SK-N-DZ (cell line): Measurements from ENCODE around the gene PALLD.

Experiments used
- DNase-seq: peaks from one replicate; pipeline ENCODE4 v3.0.0-alpha.2; 2015; ENCODE audit warnings: low spot score

Gene PALLD

GRCh38 chr4:168731006-168731636 lies 234.3 kb downstream of the PALLD start:
- DNase-seq: no peak

DNA sequence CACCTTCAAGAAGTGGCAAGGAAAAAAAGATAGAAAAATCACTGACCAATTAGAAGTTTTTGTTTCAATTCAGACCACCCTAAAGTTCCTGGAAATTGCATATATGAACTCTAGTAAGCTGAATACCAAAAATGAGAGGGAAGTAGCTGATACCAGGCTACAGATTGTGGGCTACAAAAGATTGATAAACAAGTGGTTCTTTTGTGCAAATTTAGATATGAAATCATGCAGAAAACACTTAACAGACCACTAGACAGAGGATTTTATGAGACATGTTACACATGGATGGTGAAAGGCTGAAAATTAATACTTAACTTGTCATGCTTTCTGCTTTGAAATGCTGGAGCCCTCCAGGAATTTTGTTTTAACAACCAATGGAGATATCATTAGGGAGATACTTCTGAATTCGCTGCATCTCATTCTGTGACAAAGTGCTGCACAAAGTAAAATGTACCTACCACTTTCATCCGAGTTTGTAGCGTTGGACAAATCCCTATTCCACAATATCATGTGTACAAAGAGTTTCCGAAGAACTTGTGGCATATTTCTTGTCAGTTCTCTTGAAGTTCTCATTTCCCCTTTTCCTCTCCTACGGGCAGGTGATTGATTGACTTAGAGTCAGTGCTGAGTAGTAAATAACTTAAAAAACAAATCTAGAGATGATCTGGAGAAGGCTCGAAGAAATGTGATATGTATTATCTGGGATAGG lies 235.0 kb downstream of the PALLD start:
- no peak for DNase-seq

- no peak for DNase-seq
Observed at GRCh38 chr4:168732714-168733113, 235.9 kb downstream of the PALLD start.

DNA sequence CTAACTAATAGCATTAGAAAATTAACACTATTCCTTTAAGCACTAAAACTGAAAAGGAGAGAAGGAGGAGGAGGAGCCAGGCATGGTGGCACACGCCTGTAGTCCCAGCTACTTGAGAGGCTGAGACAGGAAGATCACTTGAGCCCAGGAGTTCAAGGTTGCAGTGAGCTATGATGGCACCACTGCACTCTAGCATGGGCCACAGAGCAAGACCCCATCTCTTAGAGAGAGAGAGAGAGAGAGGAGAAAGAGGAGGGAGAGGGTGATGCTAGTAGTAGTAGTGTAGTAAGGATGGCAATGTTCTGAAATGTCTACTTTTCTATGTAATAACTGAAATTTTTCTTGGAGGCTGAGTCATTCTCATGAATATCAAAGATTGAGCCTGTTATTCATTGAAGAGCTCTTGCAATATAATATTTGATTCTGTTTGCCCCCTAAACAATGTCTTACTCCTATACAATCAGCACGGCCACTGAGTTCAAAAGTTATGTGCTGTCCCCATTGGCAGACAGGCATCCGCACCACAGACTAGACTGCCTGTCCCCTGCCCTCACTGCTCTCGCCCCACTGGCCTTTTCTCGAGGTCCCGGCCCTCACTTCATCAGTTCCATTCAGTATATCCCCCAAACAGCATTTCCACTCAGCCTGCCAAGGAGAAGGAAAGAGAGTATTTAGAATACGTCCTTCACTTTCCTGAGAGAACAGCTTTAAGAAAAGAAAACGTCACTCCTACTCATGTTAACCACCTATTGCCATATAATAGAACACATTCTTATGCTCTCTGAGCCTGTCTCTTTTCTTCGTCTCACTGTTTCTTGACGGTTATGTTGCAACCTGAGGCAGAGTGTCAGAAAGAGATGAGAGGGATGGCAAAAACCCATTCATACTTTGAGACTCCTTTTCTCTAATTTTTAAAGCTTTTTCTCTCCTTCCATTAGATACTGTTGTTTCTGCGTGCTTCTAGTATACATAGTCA lies 238.1 kb downstream of the PALLD start:
- DNase-seq: no peak

DNA sequence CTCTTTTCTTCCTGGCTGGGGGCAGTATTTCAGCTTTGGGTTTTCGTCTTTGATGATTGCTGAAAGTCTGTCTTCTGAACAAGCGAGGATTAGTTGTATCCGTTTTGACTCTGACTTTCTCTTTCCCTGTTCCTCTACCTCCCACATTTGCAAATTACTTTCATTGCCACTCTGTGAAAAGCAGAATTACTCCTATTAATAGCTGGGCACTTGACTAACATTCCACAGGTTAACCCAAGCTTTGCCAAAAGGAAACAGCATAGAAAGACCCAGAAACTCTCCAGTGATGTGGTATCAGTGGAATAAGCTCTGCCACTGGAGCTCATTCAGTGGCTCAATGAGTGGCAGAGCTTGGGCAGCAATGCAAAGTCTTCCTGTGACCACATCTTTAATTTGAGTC lies 238.9 kb downstream of the PALLD start:
- DNase-seq: no peak

DNA sequence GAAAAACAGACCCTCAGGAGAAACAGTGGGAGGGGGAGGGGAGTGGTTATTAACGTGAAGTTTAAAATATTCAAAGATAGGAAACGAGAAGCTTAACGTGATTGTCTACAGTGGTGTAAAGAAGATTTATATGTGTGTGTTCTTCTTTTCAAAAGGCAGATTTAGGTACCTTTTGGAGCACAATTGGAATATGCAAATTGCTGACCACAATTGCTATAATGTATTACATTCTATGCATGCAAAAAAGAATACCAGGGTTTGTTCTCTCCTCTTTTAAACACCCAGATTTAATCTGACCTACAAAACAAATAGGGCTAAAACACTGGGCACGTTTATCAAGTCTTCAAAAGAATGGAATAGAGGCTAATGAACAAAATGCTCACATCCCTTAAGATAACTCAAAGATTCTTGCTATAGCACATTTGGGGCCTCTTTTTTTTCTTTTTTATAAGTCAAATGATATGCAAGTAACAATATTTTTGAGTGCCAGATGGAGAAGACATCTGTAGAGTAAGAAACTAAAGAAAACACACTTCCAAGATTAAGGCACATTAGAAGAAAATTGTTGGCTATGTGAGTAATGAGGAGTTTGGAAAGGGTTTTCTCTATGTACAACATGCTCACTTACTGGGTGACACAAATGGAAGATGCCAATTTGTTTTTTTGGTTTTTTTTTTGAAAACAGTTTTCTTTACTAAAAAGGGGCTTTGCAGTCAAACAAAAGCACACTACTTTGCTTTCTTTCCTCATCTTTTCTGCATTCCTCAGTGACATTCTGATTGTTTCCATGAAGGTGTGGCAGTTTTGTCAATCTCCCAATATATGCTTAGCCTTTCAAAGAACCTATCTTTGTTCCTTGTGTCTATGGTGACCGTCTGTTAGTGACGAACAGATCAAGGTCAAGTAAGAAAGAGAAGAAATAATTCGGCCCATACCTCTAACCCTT lies 240.3 kb downstream of the PALLD start:
- no peak for DNase-seq

- no peak for DNase-seq
Observed at GRCh38 chr4:168737806-168738172, 240.9 kb downstream of the PALLD start.

- no peak for DNase-seq
Observed at GRCh38 chr4:168739886-168740285, 243.0 kb downstream of the PALLD start.

- no peak for DNase-seq
Observed at GRCh38 chr4:168740691-168741090, 243.8 kb downstream of the PALLD start.

DNA sequence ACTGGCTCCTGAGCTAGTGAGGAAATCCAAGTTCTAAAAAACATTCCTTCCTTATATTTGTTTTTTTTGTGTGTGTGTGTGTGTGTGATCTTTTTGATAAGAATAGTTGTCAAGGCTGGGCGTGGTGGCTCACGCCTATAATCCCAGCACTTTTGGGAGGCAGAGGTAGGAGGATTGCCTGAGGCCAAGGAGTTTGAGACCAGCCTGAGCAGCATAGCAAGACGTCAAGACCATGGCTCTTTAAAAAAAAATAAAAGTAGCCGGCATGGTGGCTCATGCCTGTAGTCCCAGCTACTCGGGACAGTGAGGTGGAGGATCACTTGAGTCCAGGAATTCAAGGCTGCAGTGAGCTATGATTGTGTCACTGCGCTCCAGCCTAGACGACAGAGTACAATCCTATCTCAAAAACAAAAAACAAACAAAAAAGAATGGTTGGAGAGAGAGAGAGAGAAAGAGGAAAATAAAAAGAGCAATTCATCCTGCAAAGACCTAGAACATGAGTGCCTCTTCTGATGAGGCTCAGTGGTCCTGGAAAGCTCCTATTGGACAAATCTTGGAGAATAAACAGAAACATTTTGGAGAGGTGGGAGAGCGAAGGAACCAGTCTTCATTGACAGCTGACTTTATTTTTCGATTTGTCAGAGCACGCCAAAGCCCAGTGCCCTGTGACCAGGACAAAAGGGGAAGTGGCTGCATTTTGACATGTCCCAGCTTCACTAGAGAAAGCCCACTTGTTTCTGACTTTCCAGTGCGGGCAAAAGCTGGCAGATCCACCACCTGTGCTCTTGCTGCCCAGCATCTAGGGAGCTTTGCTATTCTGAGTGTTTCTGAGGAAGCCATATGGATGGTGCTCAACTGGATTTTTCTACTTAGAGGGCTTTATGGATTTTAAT lies 244.7 kb downstream of the PALLD start:
- no peak for DNase-seq

DNA sequence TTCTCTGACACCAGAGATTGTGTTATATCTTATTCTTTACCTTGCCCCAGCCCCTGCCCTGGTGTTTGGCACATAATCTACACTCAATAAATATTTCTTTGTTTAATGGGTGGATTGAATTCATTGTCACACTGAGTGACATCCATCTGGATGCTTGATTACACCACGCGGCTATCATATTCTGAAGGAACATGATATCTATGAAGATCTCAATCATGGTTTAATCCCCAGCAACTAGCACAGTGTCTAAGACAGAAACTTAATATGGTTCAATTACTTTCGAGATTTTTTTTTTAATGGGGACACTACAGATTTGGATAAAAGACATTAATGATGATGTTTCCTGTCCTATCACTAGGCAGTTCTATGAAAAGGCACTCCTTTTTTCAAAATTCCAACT lies 246.3 kb downstream of the PALLD start:
- DNase-seq: no peak

- DNase-seq: no peak
Observed at GRCh38 chr4:168743601-168744000, 246.7 kb downstream of the PALLD start.

GRCh38 chr4:168744021-168744420 lies 247.2 kb downstream of the PALLD start:
- DNase-seq: no peak

GRCh38 chr4:168748807-168749206 lies 252.0 kb downstream of the PALLD start:
- no peak for DNase-seq

DNA sequence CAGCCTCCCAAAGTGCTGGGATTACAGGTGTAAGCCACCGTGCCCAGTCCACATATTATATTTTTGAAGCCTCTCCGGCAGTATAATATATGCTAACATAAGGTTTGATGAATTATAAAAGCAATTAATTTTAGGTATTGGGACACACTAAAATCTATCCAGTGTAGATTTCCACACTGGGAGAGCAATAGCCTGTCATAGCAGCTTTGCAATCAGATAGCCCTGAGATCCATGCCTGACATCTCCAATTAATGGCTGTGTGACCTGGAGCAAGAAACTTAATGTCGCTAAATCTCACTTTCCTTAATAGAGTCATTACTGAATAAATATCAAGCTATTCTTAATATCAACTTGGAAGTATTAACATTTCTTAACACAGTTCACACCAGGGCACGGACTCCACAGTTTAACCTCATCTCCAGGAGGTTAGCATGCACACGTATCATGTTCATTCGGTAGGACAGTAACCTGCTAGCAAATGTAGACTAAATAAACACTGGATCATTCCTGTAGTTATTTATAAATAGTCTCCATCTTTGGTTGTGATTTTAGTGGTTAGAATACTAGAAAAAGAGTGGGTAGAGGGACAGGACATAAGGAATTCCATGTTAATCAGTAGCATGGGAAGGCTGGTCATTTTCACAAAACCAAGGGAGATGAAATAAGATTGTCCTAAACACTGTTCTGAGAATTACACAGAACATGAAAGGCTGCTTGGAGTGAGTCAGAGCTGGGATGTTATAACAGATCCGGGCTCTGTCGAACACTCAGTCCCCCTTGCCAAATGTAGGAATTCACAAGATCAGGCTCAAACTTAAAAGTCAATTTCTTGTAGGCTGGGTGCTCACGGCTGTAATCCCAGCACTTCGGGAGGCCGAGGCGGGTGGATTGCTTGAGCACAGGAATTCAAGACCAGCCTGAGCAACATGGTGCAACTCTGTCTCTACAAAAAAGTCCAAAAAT lies 254.7 kb downstream of the PALLD start:
- DNase-seq: no peak

- DNase-seq: no peak
Observed at GRCh38 chr4:168755598-168756477, 259.0 kb downstream of the PALLD start.

- no peak for DNase-seq
Observed at GRCh38 chr4:168757500-168757899, 260.6 kb downstream of the PALLD start.

- DNase-seq: no peak
Observed at GRCh38 chr4:168758351-168758876, 261.6 kb downstream of the PALLD start.
